T-helper 17 cell (primary cell): ENCODE results near the gene CNPY4. TPM values are rescaled to one million over a fixed set of nuclear protein-coding genes. Genes with fewer than 3 reads are reported as not detected.

ENCODE experiments used
- ATAC-seq: fragments of 150-1000 bp; cut with Tn5 transposase; 2 replicates; pipeline ENCODE4 v1.10.0; 2021; ENCODE audit warnings: mild to moderate bottlenecking, moderate library complexity
- DNase-seq, 3 donors: peaks; one replicate each; pipeline versions ENCODE4 v3.0.0 to v3.0.0-alpha.2; 2020 to 2021
- H3K9me3 ChIP-seq: one replicate; pipeline ENCODE4 v1.7.0; 2013; ENCODE audit warnings: low read length, mild to moderate bottlenecking; ENCODE audit not compliant: control insufficient read depth, poor library complexity, severe bottlenecking
- H3K27ac Mint-ChIP-seq: one replicate; pipeline ENCODE4 v1.8.0; 2022; ENCODE audit warnings: mild to moderate bottlenecking, moderate library complexity, mixed read lengths
- H3K27me3 Mint-ChIP-seq: one replicate; pipeline ENCODE4 v1.8.0; 2022; ENCODE audit warnings: mixed read lengths
- H3K36me3 Mint-ChIP-seq: one replicate; pipeline ENCODE4 v1.8.0; 2022; ENCODE audit warnings: low read depth, mixed read lengths
- H3K4me1 Mint-ChIP-seq: one replicate; pipeline ENCODE4 v1.8.0; 2022; ENCODE audit warnings: mild to moderate bottlenecking, mixed read lengths
- H3K4me3 Mint-ChIP-seq: one replicate; pipeline ENCODE4 v1.8.0; 2022; ENCODE audit warnings: mild to moderate bottlenecking, moderate library complexity, mixed read lengths
- total RNA-seq, 4 donors: library from RNA in 2 of 4; stranded (reverse) in 2 of 4; gene quantifications; one replicate each; pipeline ENCODE4 v1.2.3 and lab custom pipeline; 2022 to 2026

The CNPY4 gene
- total RNA-seq, 2 donors from 2014 or later: 22.5 to 22.6 TPM

- H3K27ac Mint-ChIP-seq: peak overlapping the region; percentile 96
- no peak for ATAC-seq
These were observed 20.5 kb upstream of the CNPY4 start for GRCh38 chr7:100098913-100099312.

GRCh38 chr7:100099452-100099851 lies 20.0 kb upstream of the CNPY4 start:
- Mint-ChIP-seq H3K27ac (peak overlapping the region; percentile 96), H3K36me3 (peaks cover 4% of the 10 kb centered on the region), H3K4me3 (peak overlapping the region; percentile 94), H3K4me1 (peaks cover 41% of the 10 kb centered on the region), H3K27me3 (no peaks in the 10 kb centered on the region)
- no peaks in the 10 kb centered on the region for H3K9me3 ChIP-seq
- ATAC-seq: no peak
- DNase-seq: no peak

More at GRCh38 chr7:100098913-100099312, 20.5 kb upstream of the CNPY4 start:
- peaks cover 40% of the 10 kb centered on the region for H3K4me1 Mint-ChIP-seq
- H3K36me3 Mint-ChIP-seq: peaks cover 4% of the 10 kb centered on the region
- peak overlapping the region; percentile 94 for H3K4me3 Mint-ChIP-seq
- H3K9me3 ChIP-seq: no peaks in the 10 kb centered on the region
- DNase-seq: no peak
- H3K27me3 Mint-ChIP-seq: no peaks in the 10 kb centered on the region

- H3K27me3 Mint-ChIP-seq: no peaks in the 10 kb centered on the region
- peaks cover 41% of the 10 kb centered on the region for H3K4me1 Mint-ChIP-seq
- peaks cover 4% of the 10 kb centered on the region for H3K36me3 Mint-ChIP-seq
- peak overlapping the region; percentile 94 for H3K4me3 Mint-ChIP-seq
- H3K27ac Mint-ChIP-seq: peak overlapping the region; percentile 96
- ATAC-seq: peak; percentile 77
- H3K9me3 ChIP-seq: no peaks in the 10 kb centered on the region
- peak; percentile 76 to 81 (median 79) for DNase-seq
These were observed 18.9 kb upstream of the CNPY4 start for GRCh38 chr7:100100420-100101015.

- Mint-ChIP-seq H3K27ac (peak within 1 kb of the TSS; percentile 96), H3K36me3 (peaks cover 2% of the 10 kb centered on the region), H3K27me3 (no peaks in the 10 kb centered on the region), H3K4me3 (peak within 1 kb of the TSS; percentile 94), H3K4me1 (peaks cover 38% of the 10 kb centered on the region)
- H3K9me3 ChIP-seq: no peaks in the 10 kb centered on the region
- DNase-seq (peak; percentile 90 to 92 (median 91)), ATAC-seq (peak; percentile 88)
These were observed 18.2 kb upstream of the CNPY4 start, which contains the start of the genes AP4M1 and MCM7 for GRCh38 chr7:100101016-100101862. TSS of gene AP4M1 (plus strand) at chr7:100101643. CDS start at chr7:100101715, 72 bp downstream. TSS of gene MCM7 (minus strand) at chr7:100101397. CDS start at chr7:100101294, 103 bp downstream.

GRCh38 chr7:100102950-100103840 lies 16.2 kb upstream of the CNPY4 start:
- Mint-ChIP-seq H3K4me1 (peaks cover 34% of the 10 kb centered on the region), H3K27ac (peak overlapping the region; percentile 96), H3K4me3 (peak overlapping the region; percentile 81), H3K27me3 (no peaks in the 10 kb centered on the region), H3K36me3 (no peaks in the 10 kb centered on the region)
- ATAC-seq (no peak), DNase-seq (no peak)
- no peaks in the 10 kb centered on the region for H3K9me3 ChIP-seq

GRCh38 chr7:100105534-100105933 lies 13.9 kb upstream of the CNPY4 start:
- ATAC-seq (no peak), DNase-seq (no peak)
- peaks cover 12% of the 10 kb centered on the region for H3K4me1 Mint-ChIP-seq
- no peaks in the 10 kb centered on the region for H3K27me3 Mint-ChIP-seq
- H3K9me3 ChIP-seq: no peaks in the 10 kb centered on the region
- H3K36me3 Mint-ChIP-seq: no peaks in the 10 kb centered on the region
- H3K4me3 Mint-ChIP-seq: no peak overlapping the region
- no peak overlapping the region for H3K27ac Mint-ChIP-seq

- Mint-ChIP-seq H3K27me3 (no peaks in the 10 kb centered on the region), H3K4me1 (peaks cover 6% of the 10 kb centered on the region), H3K27ac (peak overlapping the region; percentile 24), H3K4me3 (no peak overlapping the region), H3K36me3 (no peaks in the 10 kb centered on the region)
- H3K9me3 ChIP-seq: no peaks in the 10 kb centered on the region
- DNase-seq (no peak), ATAC-seq (no peak)
These were observed 12.8 kb upstream of the CNPY4 start for GRCh38 chr7:100106633-100107032.

GRCh38 chr7:100107125-100107737 lies 12.2 kb upstream of the CNPY4 start:
- Mint-ChIP-seq H3K27ac (peak overlapping the region; percentile 24), H3K27me3 (no peaks in the 10 kb centered on the region), H3K4me3 (no peak overlapping the region), H3K4me1 (peaks cover 5% of the 10 kb centered on the region), H3K36me3 (no peaks in the 10 kb centered on the region)
- DNase-seq (no peak), ATAC-seq (no peak)
- no peaks in the 10 kb centered on the region for H3K9me3 ChIP-seq

GRCh38 chr7:100107890-100108289 lies 11.5 kb upstream of the CNPY4 start:
- Mint-ChIP-seq H3K4me3 (no peak overlapping the region), H3K27me3 (no peaks in the 10 kb centered on the region), H3K27ac (no peak overlapping the region), H3K36me3 (no peaks in the 10 kb centered on the region), H3K4me1 (peaks cover 2% of the 10 kb centered on the region)
- ATAC-seq (no peak), DNase-seq (no peak)
- H3K9me3 ChIP-seq: no peaks in the 10 kb centered on the region

- Mint-ChIP-seq H3K4me3 (no peak overlapping the region), H3K4me1 (no peaks in the 10 kb centered on the region), H3K27me3 (no peaks in the 10 kb centered on the region), H3K36me3 (no peaks in the 10 kb centered on the region), H3K27ac (no peak overlapping the region)
- ATAC-seq (no peak), DNase-seq (no peak)
- no peaks in the 10 kb centered on the region for H3K9me3 ChIP-seq
These were observed 9.8 kb upstream of the CNPY4 start for GRCh38 chr7:100109521-100110163.

- no peaks in the 10 kb centered on the region for H3K36me3 Mint-ChIP-seq
These were observed 8.3 kb upstream of the CNPY4 start for GRCh38 chr7:100111156-100111555.

GRCh38 chr7:100111914-100112313 lies 7.5 kb upstream of the CNPY4 start:
- no peak for ATAC-seq
- no peaks in the 10 kb centered on the region for H3K9me3 ChIP-seq
- no peak overlapping the region for H3K27ac Mint-ChIP-seq
- no peak for DNase-seq
- H3K4me1 Mint-ChIP-seq: peaks cover 3% of the 10 kb centered on the region
- H3K4me3 Mint-ChIP-seq: no peak overlapping the region
- no peaks in the 10 kb centered on the region for H3K27me3 Mint-ChIP-seq
- H3K36me3 Mint-ChIP-seq: no peaks in the 10 kb centered on the region

More at GRCh38 chr7:100111156-100111555, 8.3 kb upstream of the CNPY4 start:
- no peak overlapping the region for H3K27ac Mint-ChIP-seq
- ATAC-seq (no peak), DNase-seq (no peak)
- no peaks in the 10 kb centered on the region for H3K27me3 Mint-ChIP-seq
- H3K4me3 Mint-ChIP-seq: no peak overlapping the region
- H3K9me3 ChIP-seq: no peaks in the 10 kb centered on the region
- no peaks in the 10 kb centered on the region for H3K4me1 Mint-ChIP-seq
